Neural progenitor cell (in vitro differentiated cells): ENCODE results near the gene GUSB. TPM values are rescaled to one million over a fixed set of nuclear protein-coding genes. Genes with fewer than 3 reads are reported as not detected.
"Not testable (repeated sequence)": the region's sequence is repeated elsewhere in the genome, so short reads cannot be mapped to it uniquely, and the experiment has no call there.

Experiments
- DNase-seq: peaks from one replicate; pipeline ENCODE4 v3.0.0-alpha.2; 2016; ENCODE audit warnings: low spot score
- H2AFZ ChIP-seq: fragments of 200-600 bp; sonication (generic); replicated peaks from 2 replicates; pipeline ENCODE4 v1.6.1; 2016; ENCODE audit warnings: antibody characterized with exemption
- H3F3A ChIP-seq: fragments of 200-600 bp; sonication (generic); 2 replicates; pipeline ENCODE4 v1.6.1; 2016; ENCODE audit warnings: antibody characterized with exemption, low read depth
- H3K27ac ChIP-seq: fragments of 200-600 bp; sonication (generic); 2 replicates; pipeline ENCODE4 v1.5.1; 2016; ENCODE audit warnings: mild to moderate bottlenecking
- H3K27me3 ChIP-seq: fragments of 200-600 bp; sonication (generic); 2 replicates; pipeline ENCODE4 v1.6.1; 2016; ENCODE audit warnings: mild to moderate bottlenecking, moderate library complexity
- H3K36me3 ChIP-seq: fragments of 200-600 bp; sonication (generic); 2 replicates; pipeline ENCODE4 v1.5.1; 2016
- H3K4me1 ChIP-seq: fragments of 200-600 bp; sonication (generic); 2 replicates; pipeline ENCODE4 v1.6.1; 2016; ENCODE audit warnings: mixed run types
- H3K4me2 ChIP-seq: fragments of 200-600 bp; sonication (generic); 2 replicates; pipeline ENCODE4 v1.6.1; 2016
- H3K4me3 ChIP-seq: fragments of 200-600 bp; sonication (generic); 2 replicates; pipeline ENCODE4 v1.5.1; 2016
- H3K79me2 ChIP-seq: fragments of 200-600 bp; sonication (generic); 2 replicates; pipeline ENCODE4 v1.6.1; 2016; ENCODE audit warnings: low read depth
- H3K9ac ChIP-seq: fragments of 200-600 bp; sonication (generic); 2 replicates; pipeline ENCODE4 v1.6.1; 2016
- H3K9me3 ChIP-seq: fragments of 200-600 bp; sonication (generic); 2 replicates; pipeline ENCODE4 v1.5.1; 2016; ENCODE audit warnings: low read depth
- H4K20me1 ChIP-seq: fragments of 200-600 bp; sonication (generic); 2 replicates; pipeline ENCODE4 v1.6.1; 2016; ENCODE audit warnings: low read depth
- H3K27ac Mint-ChIP-seq: 3 replicates; pipeline ENCODE4 v1.8.0; 2021; ENCODE audit warnings: mixed read lengths
- H3K27me3 Mint-ChIP-seq: 2 replicates; pipeline ENCODE4 v1.8.0; 2022; ENCODE audit warnings: low read depth, mild to moderate bottlenecking, inconsistent platforms, moderate library complexity, mixed read lengths; ENCODE audit not compliant: insufficient read depth
- H3K36me3 Mint-ChIP-seq: 3 replicates; pipeline ENCODE4 v1.8.0; 2021; ENCODE audit warnings: mixed read lengths
- H3K4me1 Mint-ChIP-seq: 3 replicates; pipeline ENCODE4 v1.8.0; 2021; ENCODE audit warnings: mixed read lengths
- H3K4me3 Mint-ChIP-seq: 3 replicates; pipeline ENCODE4 v1.8.0; 2021; ENCODE audit warnings: mild to moderate bottlenecking, moderate library complexity, mixed read lengths
- H3K9me3 Mint-ChIP-seq: 3 replicates; pipeline ENCODE4 v1.8.0; 2020; ENCODE audit warnings: mixed read lengths
- CTCF ChIP-seq: fragments of 200-600 bp; sonication (generic); IDR thresholded peaks from 2 replicates; pipeline ENCODE4 v1.5.1; 2017; ENCODE audit warnings: antibody characterized with exemption, mild to moderate bottlenecking
- EZH2 ChIP-seq: fragments of 200-600 bp; sonication (generic); IDR thresholded peaks from 2 replicates; pipeline ENCODE4 v1.6.1; 2017; ENCODE audit warnings: antibody characterized with exemption, mild to moderate bottlenecking, moderate library complexity
- EZH2phosphoT487 ChIP-seq: fragments of 200-600 bp; sonication (generic); IDR thresholded peaks from 2 replicates; pipeline ENCODE4 v1.6.1; 2017; ENCODE audit warnings: antibody characterized with exemption
- total RNA-seq: library from RNA; depleted of rRNA; stranded (reverse); fragments of >200 nt; gene quantifications from 2 replicates; pipeline ENCODE4 v1.2.3, GENCODE V29; 2015; ENCODE audit warnings: low replicate concordance

Gene GUSB
- total RNA-seq, 1 donor from 2014 or later = 28.8 TPM

- Mint-ChIP-seq H3K27me3 (peaks cover 3% of the 10 kb centered on the region), H3K4me1 (no peaks in the 10 kb centered on the region), H3K4me3 (no peak overlapping the region), H3K36me3 (peaks cover 38% of the 10 kb centered on the region), H3K27ac (no peak overlapping the region), H3K9me3 (no peaks in the 10 kb centered on the region)
- TF ChIP-seq EZH2 (no peak), CTCF (no peak), EZH2phosphoT487 (no peak)
- Histone ChIP-seq H3K36me3 (no peaks in the 10 kb centered on the region), H3K79me2 (no peaks in the 10 kb centered on the region), H3K4me1 (no peaks in the 10 kb centered on the region), H4K20me1 (no peaks in the 10 kb centered on the region), H3F3A (no peaks in the 10 kb centered on the region), H3K27me3 (no peaks in the 10 kb centered on the region), H3K27ac (no peak overlapping the region), H2AFZ (no peak overlapping the region), H3K9ac (no peak overlapping the region), H3K4me2 (no peak overlapping the region), H3K9me3 (no peaks in the 10 kb centered on the region), H3K4me3 (no peak overlapping the region)
- DNase-seq = no peak
Observed at GRCh38 chr7:65967361-65968155, 14.5 kb downstream of the GUSB start.

DNA sequence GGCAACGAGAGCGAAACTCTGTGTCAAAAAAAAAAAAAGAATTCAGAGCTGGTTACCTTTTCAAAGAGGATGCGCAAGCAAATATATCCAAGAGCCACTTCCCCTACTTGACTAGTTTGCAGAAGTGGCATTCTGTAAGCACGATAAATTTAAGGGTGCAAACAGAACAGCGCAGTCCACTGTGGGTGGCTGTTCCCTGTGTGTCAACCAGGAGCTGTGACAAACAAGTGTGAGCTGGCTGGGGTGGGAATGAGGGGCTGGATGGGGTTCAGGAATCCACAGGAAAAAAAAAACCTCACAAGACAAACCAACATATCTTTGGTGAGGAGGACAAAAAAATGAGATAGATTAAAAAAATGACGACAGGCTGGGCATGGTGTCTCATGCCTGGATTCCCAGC lies 15.9 kb downstream of the GUSB start:
- Mint-ChIP-seq H3K4me3 (no peak overlapping the region), H3K27me3 (peaks cover 3% of the 10 kb centered on the region), H3K9me3 (no peaks in the 10 kb centered on the region), H3K27ac (no peak overlapping the region), H3K4me1 (no peaks in the 10 kb centered on the region), H3K36me3 (peaks cover 33% of the 10 kb centered on the region)
- TF ChIP-seq EZH2 (no peak), EZH2phosphoT487 (no peak), CTCF (no peak)
- H3K36me3 ChIP-seq = no peaks in the 10 kb centered on the region
- no peaks in the 10 kb centered on the region for H3K27me3 ChIP-seq
- no peak overlapping the region for H3K9ac ChIP-seq
- H4K20me1 ChIP-seq = no peaks in the 10 kb centered on the region
- no peaks in the 10 kb centered on the region for H3K9me3 ChIP-seq
- H3K4me1 ChIP-seq = no peaks in the 10 kb centered on the region
- H3K79me2 ChIP-seq = no peaks in the 10 kb centered on the region
- no peak overlapping the region for H2AFZ ChIP-seq
- H3F3A ChIP-seq = peaks cover 1% of the 10 kb centered on the region
- no peak overlapping the region for H3K4me3 ChIP-seq
- H3K4me2 ChIP-seq = no peak overlapping the region
- DNase-seq = no peak
- no peak overlapping the region for H3K27ac ChIP-seq

DNA sequence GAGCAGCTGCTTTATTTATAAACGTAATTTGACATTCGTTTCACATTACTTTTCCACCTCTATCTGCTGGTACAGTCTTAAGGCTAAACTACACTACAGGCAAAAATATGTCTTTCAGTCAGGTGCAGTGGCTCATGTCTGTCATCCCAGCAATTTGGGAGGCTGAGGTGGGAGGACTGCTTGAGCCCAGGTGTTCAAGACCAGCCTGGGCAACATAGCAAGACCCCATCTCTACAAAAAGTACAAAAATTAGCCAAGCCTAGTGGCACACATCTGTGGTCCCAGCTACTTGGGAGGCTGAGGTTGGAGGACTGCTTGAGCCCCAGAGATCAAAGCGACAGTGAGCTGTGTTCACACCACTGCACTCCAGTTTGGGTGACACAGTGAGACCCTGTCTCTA lies 17.3 kb downstream of the GUSB start:
- not testable (repeated sequence) for H3K27ac Mint-ChIP-seq, H3K4me1 Mint-ChIP-seq, H3K4me3 Mint-ChIP-seq, H3F3A ChIP-seq, H2AFZ ChIP-seq, H3K4me2 ChIP-seq, H3K27ac ChIP-seq, H4K20me1 ChIP-seq, H3K36me3 ChIP-seq, H3K4me3 ChIP-seq, H3K4me1 ChIP-seq, H3K9me3 Mint-ChIP-seq, H3K27me3 ChIP-seq, H3K27me3 Mint-ChIP-seq, DNase-seq, H3K9me3 ChIP-seq, H3K79me2 ChIP-seq, H3K9ac ChIP-seq
- peaks cover 32% of the 10 kb centered on the region for H3K36me3 Mint-ChIP-seq

- TF ChIP-seq EZH2 = no peak
- TF ChIP-seq CTCF = no peak
- no peak for TF ChIP-seq EZH2phosphoT487
- Mint-ChIP-seq H3K27me3 (no peaks in the 10 kb centered on the region), H3K27ac (no peak overlapping the region), H3K4me3 (no peak overlapping the region), H3K9me3 (no peaks in the 10 kb centered on the region), H3K36me3 (peaks cover 24% of the 10 kb centered on the region), H3K4me1 (no peaks in the 10 kb centered on the region)
- Histone ChIP-seq H3K27me3 (no peaks in the 10 kb centered on the region), H3F3A (peaks cover 14% of the 10 kb centered on the region), H3K9me3 (no peaks in the 10 kb centered on the region), H3K27ac (no peak overlapping the region), H3K4me2 (no peak overlapping the region), H3K36me3 (no peaks in the 10 kb centered on the region), H3K9ac (no peak overlapping the region), H3K79me2 (no peaks in the 10 kb centered on the region), H3K4me1 (no peaks in the 10 kb centered on the region), H4K20me1 (peaks cover 4% of the 10 kb centered on the region), H3K4me3 (no peak overlapping the region), H2AFZ (no peak overlapping the region)
- DNase-seq = no peak
Observed at GRCh38 chr7:65962033-65962432, 20.0 kb downstream of the GUSB start.
